ENCODE data around the gene ITGA2.

- TF ChIP-seq CTCF (IDR thresholded peaks at IDR 0.05) (no peak), POLR2A (IDR thresholded peaks at IDR 0.05) (no peak)
Measured at GRCh38 chr5:53019320-53019719, 30.2 kb downstream of the ITGA2 start.
